Measurements from ENCODE around the gene ADCK1.

GRCh38 chr14:77822307-77822706 lies 22.4 kb downstream of the ADCK1 start:
- TF ChIP-seq POLR2A (IDR thresholded peaks at IDR 0.05): no peak
- no peak for TF ChIP-seq CTCF (IDR thresholded peaks at IDR 0.05)
- no peak for TF ChIP-seq EP300 (IDR thresholded peaks at IDR 0.05)
- TF ChIP-seq POLR2AphosphoS5 (IDR thresholded peaks at IDR 0.05): no peak

Data from upper lobe of left lung (tissue), 4 donors.